GM21447 (cell line): ENCODE measurements around the gene SLMAP.

Experiments used
- ATAC-seq: cut with Tn5 transposase; IDR thresholded peaks from one replicate; pipeline ENCODE4 v1.9.1; 2021; ENCODE audit not compliant: unreplicated experiment

The SLMAP gene

DNA sequence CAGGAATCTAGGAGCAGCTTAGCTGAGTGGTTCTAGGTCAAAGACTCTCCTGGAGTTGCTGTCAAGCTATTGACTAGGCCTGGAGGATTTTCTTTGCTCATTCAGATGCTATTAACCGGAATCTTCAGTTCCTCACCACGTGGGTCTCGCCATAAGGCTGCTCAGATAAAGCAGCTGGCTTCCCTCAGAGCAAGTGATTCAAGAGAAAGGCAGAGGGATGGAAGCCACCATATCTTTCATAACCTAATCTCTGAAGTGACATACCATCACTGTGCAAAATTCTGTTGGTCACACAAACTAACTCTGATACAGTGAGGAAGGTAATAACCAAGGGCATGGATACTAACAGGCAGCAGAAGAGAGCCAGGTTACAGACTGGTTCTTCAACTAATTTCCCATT, 179.4 kb downstream of the SLMAP start:
- no peak for ATAC-seq

DNA sequence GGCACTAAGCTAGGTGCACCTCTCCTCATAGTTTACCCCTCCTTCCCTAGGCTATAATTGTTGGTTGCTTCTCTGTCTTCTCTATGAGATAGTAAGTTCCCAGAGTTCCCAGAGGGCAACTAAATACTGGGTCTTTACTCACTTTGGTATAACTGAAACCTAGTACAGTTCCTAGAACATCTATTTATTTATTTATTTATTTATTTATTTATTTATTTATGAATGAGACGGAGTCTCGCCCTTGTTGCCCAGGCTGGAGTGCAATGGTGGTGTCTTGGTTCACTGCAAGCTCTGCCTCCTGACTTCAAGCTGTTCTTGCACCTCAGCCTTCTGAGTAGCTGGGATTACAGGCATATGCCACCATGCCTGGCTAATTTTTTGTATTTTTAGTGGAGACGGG, 181.0 kb downstream of the SLMAP start:
- no peak for ATAC-seq

DNA sequence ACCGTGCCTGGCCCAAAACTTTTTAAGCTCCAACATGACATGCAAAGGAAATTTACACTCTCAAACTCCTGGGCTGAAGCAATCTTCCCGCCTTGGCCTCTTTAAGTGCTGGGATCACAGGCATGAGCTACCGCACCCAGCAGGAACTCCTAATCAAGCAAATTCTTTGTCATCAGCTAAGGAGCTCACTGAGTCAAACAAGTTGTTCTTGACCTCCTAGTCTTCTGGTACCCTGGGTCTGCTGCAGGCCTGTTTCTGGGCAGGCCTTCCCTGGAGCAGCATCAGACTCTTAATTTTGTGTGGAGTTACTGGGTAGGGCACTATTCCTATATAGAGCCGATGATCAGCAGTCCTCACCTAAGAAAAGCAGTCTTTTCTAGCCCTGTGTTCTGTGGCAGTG, 183.7 kb downstream of the SLMAP start:
- ATAC-seq = no peak

DNA sequence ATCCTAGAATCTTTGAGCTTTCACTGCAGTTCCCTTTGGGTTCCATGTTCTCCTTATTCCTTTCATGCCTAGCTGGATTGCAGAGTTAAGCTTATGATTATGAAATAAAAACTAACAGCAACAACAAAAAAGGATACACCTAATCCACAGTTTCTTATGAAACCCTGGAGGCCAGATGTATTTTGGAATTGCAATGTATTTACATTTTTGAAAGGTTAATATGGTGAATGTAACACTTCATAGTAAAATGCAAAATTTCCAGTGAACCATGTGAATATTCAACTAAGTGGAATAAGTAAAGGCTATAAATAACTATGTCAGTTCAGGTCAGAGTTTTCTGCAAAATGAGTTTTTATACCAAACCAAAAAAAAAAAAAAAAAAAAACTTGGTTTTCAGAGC, 186.3 kb downstream of the SLMAP start:
- no peak for ATAC-seq

DNA sequence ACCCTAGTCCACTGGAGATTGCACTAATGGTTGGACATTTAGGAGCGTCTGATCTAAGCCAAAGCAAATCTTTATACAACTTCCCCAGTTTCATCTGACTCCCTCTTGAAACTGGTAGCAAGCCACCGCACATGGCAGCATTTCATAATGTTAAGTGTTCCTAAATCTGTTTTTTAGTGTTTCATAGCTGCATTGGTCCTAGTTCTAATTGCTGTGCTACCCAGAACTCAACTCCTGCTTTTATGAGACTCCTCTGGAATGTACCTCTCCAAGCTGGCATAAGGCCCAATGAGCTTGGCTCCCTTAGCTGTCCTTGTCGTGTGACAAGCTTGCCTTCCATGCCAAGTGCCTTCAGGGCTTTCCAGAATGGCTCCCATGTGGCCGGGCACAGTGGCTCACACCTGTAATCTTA, 186.8 kb downstream of the SLMAP start:
- ATAC-seq = no peak

DNA sequence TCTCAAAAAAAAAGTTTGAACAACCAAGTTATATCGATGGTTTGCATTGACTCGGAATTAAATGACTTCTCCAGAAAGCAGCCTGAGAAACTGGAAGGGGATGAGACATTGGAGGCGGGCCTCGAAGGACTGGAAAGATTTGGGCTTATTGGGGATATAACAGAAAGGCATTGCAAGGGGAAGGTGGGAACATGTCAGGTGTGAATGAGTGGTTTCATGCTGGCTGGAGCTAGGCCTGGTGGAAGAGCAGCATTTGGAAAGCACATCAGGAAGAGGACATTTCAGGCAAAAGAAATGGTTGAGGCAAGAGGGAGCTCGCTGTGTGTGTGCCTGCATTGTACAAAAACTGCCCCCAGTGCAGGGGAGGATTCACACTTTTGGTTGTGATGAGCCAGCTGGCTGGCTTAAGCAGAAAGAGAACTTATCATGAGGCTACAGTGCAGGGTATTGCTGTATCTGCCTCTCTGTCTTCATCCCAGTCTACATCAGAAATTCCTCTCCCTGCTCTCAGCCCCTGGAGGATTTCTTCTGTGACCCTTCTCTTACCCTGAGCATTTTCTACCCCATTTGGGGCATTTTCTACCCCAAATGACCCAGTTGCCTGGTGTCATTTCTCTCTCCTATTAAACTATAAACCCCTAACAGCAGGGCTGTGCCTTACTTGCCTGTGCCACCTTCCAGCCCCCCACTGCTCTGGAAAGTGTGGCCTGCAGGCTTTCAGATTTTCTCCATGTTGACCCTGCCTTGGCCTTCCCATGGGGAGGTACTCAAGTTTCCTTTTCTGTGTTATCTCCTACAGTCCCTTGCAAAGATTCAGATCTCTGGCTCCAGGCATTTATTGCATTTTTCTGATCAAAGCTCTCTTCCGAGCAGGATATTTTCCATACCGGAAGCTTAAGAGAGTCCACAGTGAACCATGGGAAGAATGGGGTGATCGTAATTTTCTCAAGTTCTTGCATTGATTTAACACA, 187.7 kb downstream of the SLMAP start:
- ATAC-seq = no peak

GRCh38 chr3:57946970-57947381, 190.9 kb downstream of the SLMAP start:
- ATAC-seq = no peak

DNA sequence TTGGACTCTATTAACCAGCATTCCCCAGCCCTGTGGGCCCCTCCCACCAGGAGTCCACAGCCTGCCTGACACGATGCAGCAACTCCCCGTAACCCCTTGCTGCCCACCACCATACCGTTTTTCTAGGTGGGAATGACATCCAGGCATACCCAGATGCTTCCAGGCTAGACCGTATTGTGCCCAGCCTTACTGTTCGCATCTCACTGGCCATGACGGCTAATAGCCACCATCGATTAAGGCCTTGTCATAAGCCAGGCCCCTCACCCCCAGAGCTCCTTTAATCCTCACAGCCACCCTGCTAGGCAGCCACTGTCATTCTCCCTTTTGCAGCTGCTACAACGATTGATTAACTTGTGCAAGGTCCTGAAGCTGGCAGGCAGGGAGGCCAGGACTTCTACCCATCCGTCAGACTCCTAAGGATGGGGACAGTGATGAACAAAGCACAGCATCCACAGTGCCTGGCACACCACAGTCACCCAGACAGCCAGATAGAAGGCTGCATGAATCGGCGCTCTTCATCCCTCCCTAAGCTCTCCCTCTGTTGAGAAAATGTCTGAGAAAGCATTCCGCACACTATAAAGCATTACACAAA, 192.1 kb downstream of the SLMAP start:
- no peak for ATAC-seq

- ATAC-seq = no peak
Observed at GRCh38 chr3:57948781-57949242, 192.7 kb downstream of the SLMAP start.

GRCh38 chr3:57949344-57949743, 193.2 kb downstream of the SLMAP start:
- ATAC-seq = no peak

DNA sequence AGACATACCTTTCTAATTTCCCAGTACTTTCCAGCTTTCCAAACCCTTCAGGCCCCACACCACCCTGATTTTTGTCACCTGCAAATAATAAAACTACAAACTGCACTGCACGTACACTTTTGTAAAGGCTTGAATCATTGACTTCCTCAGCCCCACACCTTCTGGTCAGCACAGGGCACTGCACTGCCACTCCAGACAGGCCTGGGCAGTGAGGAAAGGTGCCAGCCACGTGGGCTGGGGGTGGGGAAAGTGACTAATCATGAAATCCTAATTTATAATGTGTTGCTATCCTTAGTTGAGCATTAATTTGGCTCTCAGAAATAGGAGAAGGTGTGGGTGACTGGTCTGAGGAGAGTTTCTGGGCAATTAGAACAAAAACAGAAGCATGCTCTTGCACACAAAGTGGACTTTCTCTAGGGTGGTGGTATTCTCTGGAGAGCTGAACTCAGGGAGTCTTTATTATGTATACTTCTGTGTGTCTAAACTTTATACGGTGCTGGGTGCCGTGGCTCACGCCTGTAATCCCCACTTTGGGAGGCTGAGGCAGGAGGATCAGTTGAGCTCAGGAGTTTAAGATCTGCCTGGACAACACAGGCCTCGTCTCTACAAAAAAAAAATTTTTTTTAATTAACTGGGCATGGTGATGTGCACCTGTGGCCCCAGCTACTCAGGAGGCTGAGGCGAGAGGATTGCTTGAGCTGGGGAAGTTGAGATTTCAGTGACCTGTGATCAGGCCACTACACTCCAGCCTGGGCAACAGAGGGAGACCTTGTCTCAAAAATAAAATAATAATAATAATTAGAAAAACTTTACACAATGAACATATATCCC, 193.9 kb downstream of the SLMAP start:
- ATAC-seq = no peak

DNA sequence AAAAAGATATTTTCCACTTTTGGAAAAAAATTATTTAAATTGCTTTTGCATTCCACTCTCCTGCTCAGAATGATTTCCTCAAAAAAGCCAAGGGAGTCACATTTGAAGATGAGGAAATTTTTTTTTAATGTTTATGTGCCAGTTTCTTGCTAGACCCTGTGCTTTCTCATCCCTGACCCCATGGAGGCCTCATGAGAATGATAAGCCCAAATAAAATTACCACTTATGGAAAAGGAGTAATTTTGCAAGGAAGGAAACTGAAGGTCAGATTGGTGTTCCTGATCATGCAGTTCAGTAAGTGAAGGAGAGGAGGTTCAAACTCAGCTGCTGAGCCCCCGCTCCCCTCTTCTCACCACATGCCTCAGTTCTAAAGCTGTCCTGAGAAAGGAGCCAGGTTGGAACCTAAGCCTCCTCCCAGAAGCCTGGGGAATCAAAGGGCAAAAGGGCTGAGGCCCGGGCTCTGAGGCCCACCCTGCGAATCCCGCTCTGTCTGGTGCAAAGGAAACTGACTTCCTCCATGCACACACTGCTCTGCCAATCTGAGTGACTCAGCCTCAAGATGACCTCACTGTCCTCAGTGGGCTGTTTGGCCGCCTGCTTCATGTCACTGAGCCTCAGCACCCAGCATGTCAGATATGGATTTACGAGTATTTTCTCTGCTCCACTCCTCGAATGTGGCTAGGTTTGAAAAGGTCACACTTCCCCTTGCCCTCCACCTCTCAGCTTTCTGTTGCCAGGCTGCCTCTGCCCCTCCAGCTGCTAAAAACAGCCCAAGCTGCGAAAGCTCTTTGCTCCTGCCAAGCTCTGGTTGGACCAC, 195.2 kb downstream of the SLMAP start:
- ATAC-seq = no peak

DNA sequence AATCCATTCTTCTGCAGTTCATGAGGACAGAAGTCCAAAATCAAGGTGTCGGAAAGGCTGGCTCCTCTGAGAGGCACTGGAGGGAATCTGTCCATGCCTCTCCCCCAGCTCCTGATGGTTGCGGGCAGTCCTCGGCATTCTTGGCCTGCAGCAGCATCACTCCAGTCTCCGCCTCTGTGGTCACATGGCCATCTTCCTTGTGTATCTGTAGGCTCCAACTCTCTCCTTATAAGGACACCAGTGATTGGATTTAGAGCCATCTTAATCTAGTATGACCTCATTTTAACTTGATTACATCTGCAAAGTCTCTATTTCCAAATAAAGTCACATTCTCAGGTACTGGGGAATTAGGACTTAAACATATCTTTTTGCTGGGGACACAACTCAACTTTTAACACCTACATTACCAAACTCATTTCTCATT, 196.1 kb downstream of the SLMAP start:
- no peak for ATAC-seq

GRCh38 chr3:57952651-57953050, 196.5 kb downstream of the SLMAP start:
- no peak for ATAC-seq

DNA sequence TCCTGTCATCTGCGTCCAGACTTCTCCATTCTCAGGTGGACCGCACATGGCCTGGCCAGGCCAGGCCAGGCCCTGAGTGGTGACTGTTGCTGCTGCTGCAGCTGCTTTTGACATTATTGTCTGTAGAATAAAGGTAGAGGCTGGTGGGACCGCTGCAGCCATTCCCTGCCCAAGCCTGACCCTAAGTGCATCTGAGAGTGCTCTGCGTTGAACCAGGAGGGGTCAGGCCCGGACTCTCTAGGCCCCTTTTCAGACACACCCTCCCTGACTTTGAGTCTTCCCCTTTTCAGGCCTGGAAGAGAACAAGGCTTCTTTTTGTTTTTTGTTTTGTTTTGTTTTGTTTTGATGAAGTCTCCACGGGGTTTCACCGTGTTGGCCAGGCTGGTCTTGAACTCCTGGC, 197.5 kb downstream of the SLMAP start:
- ATAC-seq = no peak

GRCh38 chr3:57956119-57956832, 200.2 kb downstream of the SLMAP start:
- no peak for ATAC-seq

DNA sequence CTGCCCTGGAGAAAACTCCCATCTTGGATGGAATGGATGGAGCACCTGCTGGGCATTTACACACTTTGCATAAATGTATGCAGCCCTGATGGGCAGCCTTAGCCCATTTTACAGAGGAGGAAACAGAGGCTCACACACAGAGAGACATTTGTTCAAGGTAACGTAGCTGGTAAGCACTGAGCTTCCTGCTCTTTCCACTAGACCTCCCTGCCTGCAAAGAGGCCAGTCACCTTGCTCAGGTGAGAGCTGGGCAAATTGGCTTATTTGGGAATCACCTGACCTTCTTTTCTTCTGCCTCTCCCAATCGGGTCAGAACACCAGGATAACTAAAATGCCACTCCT, 200.7 kb downstream of the SLMAP start:
- no peak for ATAC-seq

DNA sequence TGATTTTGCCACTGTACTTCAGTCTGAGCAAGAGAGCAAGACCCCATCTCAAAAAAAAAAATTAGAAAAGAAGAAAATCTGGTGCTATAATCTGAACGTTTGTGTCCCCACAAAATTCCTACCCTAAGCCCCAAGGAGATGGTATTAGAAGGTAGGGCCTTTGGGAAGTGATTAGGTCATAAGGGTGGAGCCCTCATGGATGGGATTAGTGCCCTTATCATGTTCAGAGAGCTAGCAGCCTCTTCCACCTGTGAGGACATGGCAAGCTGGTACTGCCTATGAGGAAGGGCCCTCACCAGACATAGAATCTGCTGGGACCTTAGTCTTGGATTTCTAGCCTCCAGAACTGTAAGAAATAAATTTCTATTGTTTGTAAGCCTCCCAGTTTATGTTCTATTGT, 201.7 kb downstream of the SLMAP start:
- ATAC-seq = no peak

DNA sequence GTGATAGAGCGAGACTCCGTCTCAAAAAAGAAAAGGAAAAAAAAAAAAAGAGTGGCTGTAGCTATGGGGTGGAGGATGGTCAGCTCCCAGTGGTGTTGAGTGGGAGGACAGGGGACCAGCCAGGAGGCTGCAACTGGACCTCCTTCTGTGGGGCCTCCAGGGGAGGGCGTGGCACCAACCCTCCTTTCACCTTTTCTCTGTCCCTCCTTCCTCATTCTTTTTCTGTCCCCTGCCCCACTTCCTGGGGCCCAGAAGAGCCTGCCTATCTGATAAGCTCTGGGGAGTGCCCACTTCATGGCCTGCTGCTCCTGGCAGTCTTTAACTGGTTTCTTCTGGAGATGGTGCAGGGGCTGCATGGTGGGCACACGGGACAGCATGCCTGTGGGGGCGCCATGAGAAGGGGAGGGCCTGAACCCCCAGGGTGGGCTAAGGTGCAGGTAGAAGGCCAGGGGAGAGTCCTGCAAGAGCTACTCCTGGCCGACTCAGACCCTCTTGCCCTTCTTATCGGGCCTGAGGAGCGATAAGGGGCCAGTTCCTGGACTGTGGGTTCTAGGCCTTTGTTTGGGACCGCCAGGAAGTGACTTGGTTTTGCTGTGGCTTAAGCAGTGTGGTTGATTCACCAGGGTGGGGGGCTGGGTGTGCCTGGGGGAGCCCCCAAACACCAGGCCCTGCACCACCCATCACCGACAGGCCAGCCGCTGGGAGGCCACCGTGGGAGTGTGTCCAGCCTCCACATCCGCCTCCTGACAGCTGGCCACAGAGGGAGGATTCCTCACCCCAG, 202.7 kb downstream of the SLMAP start:
- ATAC-seq = peak; percentile 33
